Glomerular endothelial cell (primary cell): ENCODE measurements around the gene KLHL7. TPM values are rescaled to one million over a fixed set of nuclear protein-coding genes. Genes with fewer than 3 reads are reported as not detected.
"Not testable (repeated sequence)": the region's sequence is repeated elsewhere in the genome, so short reads cannot be mapped to it uniquely, and the experiment has no call there.

ENCODE experiments used
- DNase-seq: peaks from one replicate; pipeline ENCODE4 v3.0.0-alpha.2; 2011; ENCODE audit warnings: low read depth, low spot score; ENCODE audit errors: extremely low read depth
- total RNA-seq: library from RNA; depleted of rRNA; stranded (reverse); fragments of >200 nt; gene quantifications from 2 replicates; pipeline ENCODE4 v1.2.3, GENCODE V29; 2015

The KLHL7 gene
- total RNA-seq, 1 donor from 2014 or later: 32.0 TPM

GRCh38 chr7:23106823-23107663 lies 1.5 kb downstream of the KLHL7 start:
- DNase-seq: no peak

GRCh38 chr7:23107781-23108180 lies 2.2 kb downstream of the KLHL7 start:
- no peak for DNase-seq

- no peak for DNase-seq
Measured at GRCh38 chr7:23108995-23109394, 3.4 kb downstream of the KLHL7 start.

- DNase-seq: no peak
Measured at GRCh38 chr7:23109470-23109869, 3.9 kb downstream of the KLHL7 start.

- DNase-seq: no peak
Measured at GRCh38 chr7:23114896-23115295, 9.3 kb downstream of the KLHL7 start.

- DNase-seq: no peak
Measured at GRCh38 chr7:23115991-23116390, 10.4 kb downstream of the KLHL7 start.

GRCh38 chr7:23117841-23118240 lies 12.3 kb downstream of the KLHL7 start:
- no peak for DNase-seq

- no peak for DNase-seq
Measured at GRCh38 chr7:23120106-23120505, 14.5 kb downstream of the KLHL7 start.

GRCh38 chr7:23121165-23121564 lies 15.6 kb downstream of the KLHL7 start:
- no peak for DNase-seq

- DNase-seq: no peak
Measured at GRCh38 chr7:23123007-23123406, 17.4 kb downstream of the KLHL7 start.

GRCh38 chr7:23123465-23123864 lies 17.9 kb downstream of the KLHL7 start:
- no peak for DNase-seq

GRCh38 chr7:23129036-23129435 lies 23.5 kb downstream of the KLHL7 start:
- no peak for DNase-seq

GRCh38 chr7:23131799-23132198 lies 26.2 kb downstream of the KLHL7 start:
- DNase-seq: not testable (repeated sequence)

- no peak for DNase-seq
Measured at GRCh38 chr7:23133797-23134196, 28.2 kb downstream of the KLHL7 start.

- no peak for DNase-seq
Measured at GRCh38 chr7:23135755-23136154, 30.2 kb downstream of the KLHL7 start.

- no peak for DNase-seq
Measured at GRCh38 chr7:23136216-23136615, 30.6 kb downstream of the KLHL7 start.

- no peak for DNase-seq
Measured at GRCh38 chr7:23157679-23158078, 52.1 kb downstream of the KLHL7 start.

GRCh38 chr7:23158546-23158945 lies 53.0 kb downstream of the KLHL7 start:
- no peak for DNase-seq

- DNase-seq: no peak
Measured at GRCh38 chr7:23161482-23161881, 55.9 kb downstream of the KLHL7 start.

GRCh38 chr7:23164846-23165245 lies 59.3 kb downstream of the KLHL7 start:
- no peak for DNase-seq

- no peak for DNase-seq
Measured at GRCh38 chr7:23165316-23165715, 59.7 kb downstream of the KLHL7 start.

GRCh38 chr7:23167691-23168090 lies 62.1 kb downstream of the KLHL7 start:
- DNase-seq: no peak
